ENCODE results near the gene TRAPPC5.

TRAPPC5 gene

GRCh38 chr19:7732045-7732444 is 51.4 kb downstream of the TRAPPC5 start, which contains the start of gene CLEC4G:
Gene CLEC4G, minus strand, starts transcription at chr19:7732110. Its CDS starts 8 bp downstream, at chr19:7732102.
- no peak for DNase-seq (ENCODE audit: low spot score)

GRCh38 chr19:7733376-7733775 is 52.7 kb downstream of the TRAPPC5 start:
- no peak for DNase-seq (ENCODE audit: low spot score)

GRCh38 chr19:7734220-7735203 is 53.9 kb downstream of the TRAPPC5 start:
- no peak for DNase-seq (ENCODE audit: low spot score)

- no peak for DNase-seq (ENCODE audit: low spot score)
Observed at GRCh38 chr19:7736148-7736547, 55.5 kb downstream of the TRAPPC5 start.

GRCh38 chr19:7737215-7737614 is 56.6 kb downstream of the TRAPPC5 start:
- no peak for DNase-seq (ENCODE audit: low spot score)
